GM19468 (cell line): ENCODE results near the gene UBTD1.
"Not testable (repeated sequence)": the region's sequence is repeated elsewhere in the genome, so short reads cannot be mapped to it uniquely, and the experiment has no call there.

Experiments used
- ATAC-seq: cut with Tn5 transposase; IDR thresholded peaks from one replicate; pipeline ENCODE4 v1.9.1; 2021; ENCODE audit warnings: mild to moderate bottlenecking, moderate library complexity, moderate number of reproducible peaks; ENCODE audit not compliant: unreplicated experiment; ENCODE audit errors: extremely low read depth

UBTD1 gene

GRCh38 chr10:97511711-97512440 lies 13.2 kb downstream of the UBTD1 start:
- no peak for ATAC-seq

- no peak for ATAC-seq
These were observed 14.3 kb downstream of the UBTD1 start for GRCh38 chr10:97512993-97513392.

GRCh38 chr10:97514344-97514743 lies 15.6 kb downstream of the UBTD1 start:
- no peak for ATAC-seq

GRCh38 chr10:97515271-97515978 lies 16.7 kb downstream of the UBTD1 start:
- ATAC-seq = no peak

DNA sequence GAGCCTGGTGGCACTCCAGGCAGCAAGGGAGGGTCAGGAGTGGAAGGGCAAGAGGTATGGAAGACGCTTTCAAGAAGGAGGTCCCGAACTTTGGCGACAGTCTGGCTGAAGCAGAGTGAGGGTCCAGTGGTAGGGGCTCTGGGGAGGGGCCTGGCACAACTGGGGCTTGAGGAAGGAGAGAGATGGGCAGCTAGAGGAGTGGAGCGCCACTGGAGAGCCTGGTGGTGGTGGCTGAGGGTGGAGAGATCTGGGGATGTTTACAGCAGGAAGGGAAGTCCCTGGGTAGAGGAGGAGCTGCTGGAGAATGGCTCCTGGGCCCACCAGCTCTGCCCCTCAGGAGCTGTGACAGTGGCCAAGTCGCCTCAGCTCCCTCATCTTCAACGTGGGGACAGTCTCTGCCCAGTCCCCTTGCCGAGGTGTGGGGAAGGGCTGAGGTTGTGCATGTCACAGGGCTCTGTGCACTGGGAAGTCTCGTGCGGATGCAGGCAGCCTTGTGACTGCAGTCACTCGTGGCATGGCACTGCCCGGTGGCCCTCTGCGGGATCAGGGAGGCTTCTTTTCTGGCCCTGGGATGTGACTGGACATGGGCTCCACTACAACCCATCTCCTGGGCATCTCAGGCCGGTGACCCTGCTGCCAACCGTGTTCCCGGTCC lies 18.5 kb downstream of the UBTD1 start:
- ATAC-seq = no peak

- ATAC-seq = no peak
These were observed 19.1 kb downstream of the UBTD1 start for GRCh38 chr10:97517778-97518300.

DNA sequence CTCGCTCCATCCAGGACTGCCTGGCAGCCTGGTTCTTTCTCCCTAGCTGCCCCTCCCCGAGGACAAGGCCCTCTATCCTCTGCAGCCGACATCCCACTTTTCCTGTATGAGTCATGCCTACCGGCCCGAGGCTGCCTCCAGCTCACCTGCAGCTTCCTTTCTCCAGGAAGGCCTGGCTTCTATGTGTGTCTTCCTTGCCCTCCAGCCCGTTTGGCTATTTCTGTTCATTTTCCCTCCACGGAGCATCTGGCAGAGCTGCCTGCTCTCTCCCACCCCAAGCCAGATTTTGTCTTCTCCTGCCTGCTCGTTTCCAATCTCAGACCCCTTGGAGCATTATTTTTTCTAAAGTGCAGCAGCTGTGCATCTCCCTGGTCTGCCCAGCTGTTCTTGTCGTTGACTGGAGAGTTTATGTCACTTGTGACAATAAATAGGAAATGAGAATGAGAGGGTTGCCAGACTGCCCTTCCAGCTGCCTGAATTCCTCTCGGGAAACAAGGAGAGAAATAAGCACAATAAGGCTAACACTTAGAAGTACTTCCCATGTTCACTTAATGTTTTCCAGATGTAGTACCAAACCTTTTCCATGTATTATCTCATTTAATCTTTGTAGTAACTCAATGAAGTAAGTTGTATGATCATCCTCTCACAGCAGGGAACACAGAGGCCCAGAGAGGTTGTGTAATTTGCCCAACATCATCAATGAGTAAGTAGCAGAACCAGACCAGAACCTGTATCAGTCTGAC lies 19.7 kb downstream of the UBTD1 start:
- no peak for ATAC-seq

DNA sequence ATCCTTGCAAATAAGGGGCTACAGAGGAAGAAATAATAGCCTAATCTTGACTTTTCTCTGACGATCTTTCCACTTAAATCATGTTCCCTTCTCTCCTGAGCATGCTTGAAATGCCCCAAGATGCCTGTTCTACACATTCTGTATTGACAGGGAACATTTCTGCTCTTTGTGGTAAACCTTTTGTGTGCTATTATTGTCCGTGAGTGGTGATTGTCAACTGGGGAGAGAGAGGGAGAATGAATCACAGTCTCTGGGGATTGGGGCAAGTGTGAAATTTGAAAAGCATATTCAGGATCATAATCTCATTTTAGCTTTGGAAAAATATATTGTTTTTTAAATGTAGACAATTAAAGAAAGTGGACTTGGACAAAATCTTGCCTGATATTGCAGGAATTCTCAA lies 20.6 kb downstream of the UBTD1 start:
- ATAC-seq = no peak

- no peak for ATAC-seq
These were observed 21.8 kb downstream of the UBTD1 start for GRCh38 chr10:97520520-97520919.

DNA sequence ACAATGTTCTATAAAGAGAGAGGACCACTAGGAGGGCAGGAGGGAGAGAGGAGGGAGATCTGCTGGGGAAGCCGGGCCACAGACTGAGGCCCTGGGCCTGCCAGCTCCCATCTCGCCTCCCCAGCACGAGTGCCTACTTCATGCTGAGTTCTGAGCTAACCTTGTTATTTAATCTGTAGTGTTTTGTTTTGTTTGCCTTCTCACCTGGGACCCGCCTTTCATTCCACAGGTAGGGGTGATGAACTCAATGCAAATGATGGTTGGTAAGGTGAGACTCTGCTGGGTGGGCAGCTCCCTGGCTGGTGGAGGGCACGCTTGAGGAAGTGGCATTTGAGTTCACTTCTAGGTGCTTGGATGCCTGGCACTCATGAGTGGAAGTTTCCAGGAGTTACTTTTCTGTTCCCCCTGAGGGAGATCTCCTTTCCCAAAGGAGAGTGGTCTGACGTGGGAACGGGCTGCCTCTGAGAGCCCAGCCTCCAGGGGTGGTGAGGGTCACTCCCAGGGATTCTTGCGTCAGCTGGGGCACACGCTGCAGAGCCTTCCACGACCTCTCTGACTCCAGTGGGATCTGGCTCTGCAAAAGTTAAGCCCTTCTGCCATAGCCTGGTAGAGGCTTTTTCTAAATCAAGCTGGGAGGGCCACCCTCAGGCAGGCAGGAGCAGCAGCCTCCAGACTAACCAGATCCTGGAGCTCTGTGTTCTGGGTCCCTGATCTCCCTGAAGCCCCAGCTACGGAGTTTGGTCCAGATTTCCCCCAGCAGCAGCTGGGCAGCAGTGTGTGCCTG lies 22.4 kb downstream of the UBTD1 start:
- ATAC-seq = no peak

GRCh38 chr10:97522071-97522470 lies 23.3 kb downstream of the UBTD1 start:
- no peak for ATAC-seq

DNA sequence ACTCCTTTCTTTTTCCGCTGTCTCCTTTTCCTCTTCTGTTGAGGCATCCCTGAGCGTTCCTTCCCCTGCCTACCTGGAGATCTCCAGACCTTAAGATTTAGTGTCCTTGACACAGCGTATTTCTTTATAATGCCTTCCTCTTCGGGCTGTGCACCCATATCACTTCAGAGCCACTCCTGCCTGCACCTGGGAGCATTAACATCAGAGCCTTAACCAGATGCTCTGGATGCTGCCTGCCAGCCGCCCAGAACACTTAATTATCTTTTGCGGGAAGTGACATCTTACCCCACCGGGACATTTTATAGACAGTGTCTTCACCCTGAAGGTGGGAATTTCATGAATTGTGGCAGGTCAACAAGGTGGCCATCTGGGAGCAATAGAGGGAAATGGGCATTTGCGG lies 24.2 kb downstream of the UBTD1 start:
- ATAC-seq = no peak

GRCh38 chr10:97525086-97525485 lies 26.4 kb downstream of the UBTD1 start:
- ATAC-seq = no peak

- ATAC-seq = no peak
These were observed 27.0 kb downstream of the UBTD1 start for GRCh38 chr10:97525683-97526110.

DNA sequence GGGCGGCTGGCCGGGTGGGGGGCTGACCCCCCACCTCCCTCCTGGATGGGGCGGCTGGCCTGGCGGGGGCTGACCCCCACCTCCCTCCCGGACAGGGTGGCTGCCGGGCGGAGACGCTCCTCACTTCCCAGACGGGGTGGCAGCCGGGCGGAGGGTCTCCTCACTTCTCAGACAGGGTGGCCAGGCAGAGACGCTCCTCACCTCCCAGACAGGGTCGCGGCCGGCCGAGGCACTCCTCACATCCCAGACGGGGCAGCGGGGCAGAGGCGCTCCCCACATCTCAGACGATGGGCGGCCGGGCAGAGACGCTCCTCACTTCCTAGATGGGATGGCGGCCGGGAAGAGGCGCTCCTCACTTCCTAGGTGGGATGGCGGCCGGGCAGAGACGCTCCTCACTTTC lies 30.2 kb downstream of the UBTD1 start:
- ATAC-seq = not testable (repeated sequence)

- ATAC-seq = no peak
These were observed 31.2 kb downstream of the UBTD1 start for GRCh38 chr10:97529685-97530465.

DNA sequence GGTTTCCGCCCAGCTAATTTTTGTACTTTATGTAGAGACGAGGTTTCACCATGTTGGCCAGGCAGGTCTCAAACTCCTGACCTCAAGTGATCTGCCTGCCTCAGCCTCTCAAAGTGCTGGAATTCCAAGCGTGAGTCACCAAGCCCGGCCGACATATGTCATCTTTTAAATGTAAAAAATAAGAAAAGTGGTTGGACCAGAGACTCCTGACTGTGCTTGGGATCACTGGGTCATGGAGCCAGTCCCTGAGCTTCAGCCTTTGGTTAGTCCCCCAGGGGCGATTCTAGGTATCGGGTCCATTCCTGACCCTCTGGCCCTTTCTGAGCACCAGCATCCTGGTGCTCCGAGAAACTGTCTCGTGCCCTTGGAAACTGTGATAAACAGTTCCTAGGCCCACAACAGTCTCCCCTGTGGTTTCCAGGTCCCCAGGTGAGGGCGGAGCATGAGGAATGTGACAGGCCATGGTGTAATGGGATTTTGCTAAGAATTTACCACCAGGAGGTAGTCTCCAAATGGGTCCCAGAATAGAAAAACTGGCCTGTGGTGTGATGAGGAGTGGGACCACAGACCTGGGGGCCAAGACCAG lies 32.8 kb downstream of the UBTD1 start:
- no peak for ATAC-seq

DNA sequence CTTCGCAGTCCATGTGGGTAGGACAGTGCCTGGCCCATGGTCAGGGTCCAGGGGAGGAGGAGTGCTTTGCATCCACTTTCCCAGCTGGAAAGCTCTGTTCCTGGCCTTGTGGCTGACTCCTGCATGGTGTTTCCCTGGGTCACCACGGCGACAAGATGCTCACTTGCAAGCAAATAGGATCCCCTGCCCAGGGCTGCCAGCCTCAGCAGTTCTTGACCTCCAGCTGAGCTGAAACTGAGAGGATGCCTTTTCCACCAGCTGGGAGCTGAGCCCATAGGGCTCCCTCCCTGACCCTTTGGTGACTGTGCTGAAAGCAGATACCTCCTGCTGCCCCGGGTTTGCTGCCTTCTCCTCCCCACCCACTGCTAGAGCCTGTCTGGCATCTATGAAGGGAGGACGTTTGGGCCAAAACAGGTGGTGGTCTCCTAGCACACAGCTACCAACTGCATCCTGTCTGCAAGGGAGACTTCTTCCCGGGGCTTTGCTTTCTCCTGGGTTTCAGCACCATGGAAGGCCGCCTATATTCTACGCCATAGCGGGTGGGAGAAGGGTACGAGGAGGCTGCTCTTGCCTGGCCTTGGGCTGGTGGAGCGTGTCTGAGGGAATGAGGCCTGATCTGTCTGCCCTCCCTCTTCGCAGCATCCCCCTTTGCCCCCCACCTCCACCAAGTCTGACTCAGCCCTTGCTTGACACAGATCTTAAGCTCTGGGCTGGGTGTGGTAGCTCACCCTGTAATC lies 34.4 kb downstream of the UBTD1 start:
- ATAC-seq = no peak
